VCaP (cell line): ENCODE data around the gene ZFYVE28.

Experiments used
- H3K27ac ChIP-seq: fragments of 450-650 bp; 2 replicates; pipeline ENCODE4 v1.5.1; 2017
- TF ChIP-seq, protein P1 (sequence below): fragments of 450-650 bp; conservative IDR thresholded peaks from 2 replicates; pipeline ENCODE4 v1.5.1; 2017; ENCODE audit warnings: mild to moderate bottlenecking, moderate library complexity

Gene ZFYVE28

GRCh38 chr4:2363056-2363721, 55.3 kb downstream of the ZFYVE28 start:
- no peak overlapping the region for H3K27ac ChIP-seq
- TF ChIP-seq, protein P1, sequence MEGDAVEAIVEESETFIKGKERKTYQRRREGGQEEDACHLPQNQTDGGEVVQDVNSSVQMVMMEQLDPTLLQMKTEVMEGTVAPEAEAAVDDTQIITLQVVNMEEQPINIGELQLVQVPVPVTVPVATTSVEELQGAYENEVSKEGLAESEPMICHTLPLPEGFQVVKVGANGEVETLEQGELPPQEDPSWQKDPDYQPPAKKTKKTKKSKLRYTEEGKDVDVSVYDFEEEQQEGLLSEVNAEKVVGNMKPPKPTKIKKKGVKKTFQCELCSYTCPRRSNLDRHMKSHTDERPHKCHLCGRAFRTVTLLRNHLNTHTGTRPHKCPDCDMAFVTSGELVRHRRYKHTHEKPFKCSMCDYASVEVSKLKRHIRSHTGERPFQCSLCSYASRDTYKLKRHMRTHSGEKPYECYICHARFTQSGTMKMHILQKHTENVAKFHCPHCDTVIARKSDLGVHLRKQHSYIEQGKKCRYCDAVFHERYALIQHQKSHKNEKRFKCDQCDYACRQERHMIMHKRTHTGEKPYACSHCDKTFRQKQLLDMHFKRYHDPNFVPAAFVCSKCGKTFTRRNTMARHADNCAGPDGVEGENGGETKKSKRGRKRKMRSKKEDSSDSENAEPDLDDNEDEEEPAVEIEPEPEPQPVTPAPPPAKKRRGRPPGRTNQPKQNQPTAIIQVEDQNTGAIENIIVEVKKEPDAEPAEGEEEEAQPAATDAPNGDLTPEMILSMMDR = no peak

DNA sequence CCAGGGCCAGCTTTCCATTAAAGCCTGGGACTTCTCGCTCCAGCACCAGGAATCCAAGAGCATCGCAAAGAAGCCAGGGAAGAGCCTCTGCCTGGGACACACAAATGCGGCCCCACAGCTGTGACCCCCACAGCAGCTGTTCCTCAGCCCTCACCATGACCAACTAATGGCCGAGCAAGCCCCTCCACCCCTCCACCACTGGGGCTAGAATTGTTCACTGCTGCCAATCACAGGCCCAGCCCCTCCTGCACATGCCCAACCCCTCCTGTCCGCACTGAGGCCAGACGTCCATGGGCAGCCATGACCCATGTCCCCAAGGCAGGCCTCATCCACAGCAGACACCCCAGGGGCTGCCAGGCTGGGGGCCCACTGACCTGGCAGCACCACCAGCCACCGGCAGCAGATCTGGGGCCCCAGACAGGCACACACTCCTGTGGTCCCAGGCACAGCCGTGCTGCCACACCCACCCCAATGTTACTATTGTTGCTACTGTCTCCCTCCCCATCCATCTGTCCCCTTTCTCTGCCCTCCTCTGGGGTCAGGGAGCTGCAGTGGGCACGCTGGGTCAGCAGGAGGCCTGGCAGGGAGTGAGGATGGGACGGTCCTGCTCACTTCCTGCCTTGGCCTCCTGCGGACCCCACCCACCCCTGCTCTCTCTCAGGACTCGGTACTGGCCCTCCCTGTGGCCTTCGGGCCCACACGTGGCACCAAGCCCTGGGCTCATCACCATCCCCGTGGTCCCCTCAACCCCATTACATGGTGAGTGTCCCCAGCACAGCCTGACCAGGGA, 56.0 kb downstream of the ZFYVE28 start:
- TF ChIP-seq, protein P1 = no peak

DNA sequence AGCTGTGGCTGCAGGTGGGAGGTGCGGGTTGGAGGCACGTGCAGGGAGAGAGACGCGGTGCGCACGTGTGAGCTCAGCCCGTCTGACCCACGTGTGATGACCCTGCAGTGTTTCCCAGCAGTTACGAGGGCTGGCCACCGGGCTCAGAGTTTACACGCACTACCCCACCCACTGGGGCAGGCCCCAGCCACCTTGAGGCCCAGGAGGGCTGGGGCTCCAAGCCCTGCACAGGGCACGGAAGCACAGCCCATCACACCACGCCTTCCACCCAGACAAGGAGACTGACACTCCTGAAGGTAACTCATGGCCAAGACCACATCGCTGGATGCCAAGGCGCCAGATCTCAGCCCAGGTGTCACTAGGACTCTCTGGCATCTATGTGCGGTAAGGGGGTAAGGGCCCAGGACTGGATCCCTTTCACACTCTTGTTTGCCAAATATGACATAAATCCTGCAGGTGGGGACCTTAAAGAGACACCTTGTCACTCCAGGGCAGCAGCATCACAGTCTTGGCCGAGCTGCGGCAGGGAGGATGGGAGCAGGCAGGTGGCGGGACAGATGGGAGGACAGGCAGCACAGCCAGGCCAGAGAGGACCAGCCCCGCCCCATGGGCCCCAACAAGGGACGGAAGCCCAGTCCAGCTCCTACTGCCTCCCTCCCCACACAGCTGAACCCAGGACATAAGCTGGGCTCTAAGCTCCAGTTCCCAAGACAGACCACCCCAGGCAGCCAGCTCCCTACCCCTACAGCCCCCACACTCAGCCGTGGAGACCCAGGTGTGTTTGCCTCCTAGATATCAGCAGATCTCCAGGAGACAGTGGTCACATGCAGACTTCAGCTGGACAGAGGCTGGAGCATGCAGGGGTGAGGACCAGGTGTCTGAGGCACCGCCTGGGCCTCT, 56.8 kb downstream of the ZFYVE28 start:
- H3K27ac ChIP-seq = no peak overlapping the region
- TF ChIP-seq, protein P1 = no peak

More for the DNA sequence above, 56.0 kb downstream of the ZFYVE28 start:
- no peak overlapping the region for H3K27ac ChIP-seq

DNA sequence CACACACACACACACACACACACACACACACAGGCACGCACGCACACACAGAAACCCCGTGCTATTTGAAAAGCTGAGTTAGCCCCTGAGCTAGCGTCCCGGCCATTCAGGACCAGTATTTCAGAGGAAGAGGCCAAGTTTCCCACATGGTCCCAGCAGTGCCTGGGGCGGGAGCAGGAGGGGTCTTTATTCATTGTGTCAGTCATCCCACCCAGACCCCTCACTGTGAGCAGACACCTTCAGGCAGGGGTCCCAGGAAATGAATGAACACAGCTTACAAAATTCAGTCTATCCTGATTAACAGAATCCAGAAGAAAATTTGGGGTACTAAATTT, 58.1 kb downstream of the ZFYVE28 start:
- TF ChIP-seq, protein P1 = no peak
- no peak overlapping the region for H3K27ac ChIP-seq

DNA sequence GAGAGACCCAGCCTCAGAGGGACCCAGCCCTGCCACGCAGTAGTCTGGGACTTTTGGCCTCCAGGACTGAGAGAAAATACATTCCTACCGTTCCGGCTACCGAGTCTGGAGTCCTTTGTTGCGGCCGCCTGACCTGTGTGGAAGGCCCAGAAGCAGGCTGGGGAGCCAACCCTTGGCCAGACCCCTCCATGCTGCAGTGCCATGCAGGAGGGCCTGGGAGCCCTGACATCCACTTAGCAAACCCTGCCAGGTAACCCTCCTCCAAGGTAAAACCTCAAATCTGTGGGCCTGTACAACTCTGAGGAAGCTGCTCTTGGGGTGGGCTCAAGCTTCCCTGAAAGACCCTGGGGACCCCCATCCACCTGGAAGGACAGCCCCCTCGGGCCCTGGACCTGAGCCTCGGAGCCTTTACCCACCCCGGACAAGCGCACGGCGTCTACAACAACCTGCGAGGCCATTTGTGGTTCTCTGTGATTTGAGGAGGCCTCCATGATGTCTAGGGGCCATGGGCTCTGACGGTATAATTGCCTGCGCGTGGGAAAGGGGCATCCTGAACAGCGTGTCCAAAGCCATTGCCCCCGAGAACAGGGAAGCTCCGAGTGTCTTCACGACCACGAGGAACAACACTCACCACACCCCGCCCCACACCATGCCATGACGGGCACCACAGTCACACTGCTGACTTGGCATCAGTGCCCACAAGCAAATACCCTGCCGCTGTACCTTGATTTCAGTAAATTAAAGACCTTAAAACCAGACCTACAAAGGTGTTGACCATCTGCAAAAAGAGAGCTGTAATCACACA, 58.7 kb downstream of the ZFYVE28 start:
- no peak overlapping the region for H3K27ac ChIP-seq
- TF ChIP-seq, protein P1 = no peak

- H3K27ac ChIP-seq = no peak overlapping the region
- TF ChIP-seq, protein P1 = no peak
Observed at GRCh38 chr4:2357821-2358745, 60.4 kb downstream of the ZFYVE28 start.
